Chondrocyte (in vitro differentiated cells): ENCODE results near the gene EEIG1. TPM values are rescaled to one million over a fixed set of nuclear protein-coding genes. Genes with fewer than 3 reads are reported as not detected.

Source experiments
- DNase-seq: peaks from one replicate; pipeline ENCODE4 v3.0.0; 2021; ENCODE audit warnings: mixed read lengths, low spot score
- H3K27ac Mint-ChIP-seq: one replicate; pipeline ENCODE4 v1.8.0; 2021; ENCODE audit warnings: mild to moderate bottlenecking, moderate library complexity, mixed read lengths; ENCODE audit not compliant: unreplicated experiment
- H3K27me3 Mint-ChIP-seq: 2 replicates; pipeline ENCODE4 v1.8.0; 2021; ENCODE audit warnings: low read depth, mixed read lengths
- H3K36me3 Mint-ChIP-seq: 2 replicates; pipeline ENCODE4 v1.8.0; 2021; ENCODE audit warnings: low read depth, mixed read lengths
- H3K4me1 Mint-ChIP-seq: 2 replicates; pipeline ENCODE4 v1.8.0; 2021; ENCODE audit warnings: low read depth, mild to moderate bottlenecking, mixed read lengths
- H3K4me3 Mint-ChIP-seq: one replicate; pipeline ENCODE4 v1.8.0; 2021; ENCODE audit warnings: mild to moderate bottlenecking, moderate library complexity, mixed read lengths; ENCODE audit not compliant: unreplicated experiment
- H3K9me3 Mint-ChIP-seq: 2 replicates; pipeline ENCODE4 v1.8.0; 2021; ENCODE audit warnings: low read depth, mixed read lengths
- CTCF ChIP-seq: fragments of 200-600 bp; sonication (generic); IDR thresholded peaks from 2 replicates; pipeline ENCODE4 v1.5.0; 2021; ENCODE audit warnings: antibody characterized with exemption, mild to moderate bottlenecking, moderate library complexity
- total RNA-seq: library from RNA; stranded (reverse); gene quantifications from 3 replicates; pipeline ENCODE4 v1.2.1, GENCODE V29; 2021

The EEIG1 gene
- total RNA-seq, 1 donor from 2014 or later = 63.0 TPM

GRCh38 chr9:127961613-127962155 lies 19.1 kb downstream of the EEIG1 start:
- Mint-ChIP-seq H3K9me3 (no peaks in the 10 kb centered on the region), H3K36me3 (no peaks in the 10 kb centered on the region), H3K4me1 (peaks cover 74% of the 10 kb centered on the region), H3K27ac (peak overlapping the region; percentile 80), H3K4me3 (no peak overlapping the region), H3K27me3 (no peaks in the 10 kb centered on the region)
- no peak for DNase-seq
- no peak for TF ChIP-seq CTCF

- no peak for TF ChIP-seq CTCF
- Mint-ChIP-seq H3K9me3 (no peaks in the 10 kb centered on the region), H3K27me3 (no peaks in the 10 kb centered on the region), H3K36me3 (no peaks in the 10 kb centered on the region), H3K4me1 (peaks cover 69% of the 10 kb centered on the region), H3K27ac (peak overlapping the region; percentile 60), H3K4me3 (no peak overlapping the region)
- DNase-seq = no peak
These were observed 19.7 kb downstream of the EEIG1 start for GRCh38 chr9:127961155-127961490.

- Mint-ChIP-seq H3K36me3 (no peaks in the 10 kb centered on the region), H3K4me1 (peaks cover 67% of the 10 kb centered on the region), H3K9me3 (no peaks in the 10 kb centered on the region), H3K4me3 (no peak overlapping the region), H3K27me3 (no peaks in the 10 kb centered on the region), H3K27ac (peak overlapping the region; percentile 65)
- no peak for TF ChIP-seq CTCF
- no peak for DNase-seq
These were observed 20.2 kb downstream of the EEIG1 start for GRCh38 chr9:127960410-127961154.

GRCh38 chr9:127959841-127960409 lies 20.9 kb downstream of the EEIG1 start:
- Mint-ChIP-seq H3K27ac (peak overlapping the region; percentile 65), H3K27me3 (no peaks in the 10 kb centered on the region), H3K9me3 (no peaks in the 10 kb centered on the region)

GRCh38 chr9:127959398-127959797 lies 21.4 kb downstream of the EEIG1 start:
- Mint-ChIP-seq H3K36me3 (no peaks in the 10 kb centered on the region), H3K27me3 (no peaks in the 10 kb centered on the region)

More at GRCh38 chr9:127959841-127960409, 20.9 kb downstream of the EEIG1 start:
- Mint-ChIP-seq H3K36me3 (no peaks in the 10 kb centered on the region), H3K4me3 (no peak overlapping the region), H3K4me1 (peaks cover 67% of the 10 kb centered on the region)
- no peak for DNase-seq
- TF ChIP-seq CTCF = no peak

More at GRCh38 chr9:127959398-127959797, 21.4 kb downstream of the EEIG1 start:
- Mint-ChIP-seq H3K27ac (peak overlapping the region; percentile 4), H3K4me3 (no peak overlapping the region), H3K9me3 (no peaks in the 10 kb centered on the region), H3K4me1 (peaks cover 66% of the 10 kb centered on the region)
- no peak for DNase-seq
- TF ChIP-seq CTCF = no peak
